ENCODE results near the gene FANCC. TPM values are rescaled to one million over a fixed set of nuclear protein-coding genes. Genes with fewer than 3 reads are reported as not detected.

Gene FANCC
- polyA plus RNA-seq (2012; rRNA removed), result 3.5 and 4.5 TPM in 2 replicates
- polyA plus RNA-seq (2012; cell fraction: cytosol; rRNA removed), result 3.2 and 3.7 TPM in 2 replicates
- polyA plus RNA-seq (2012; cell fraction: nucleus; rRNA removed), result 5.6 and 7.9 TPM in 2 replicates

GRCh38 chr9:95317119-95317892 lies at the start of gene FANCC:
FANCC (minus strand) TSS chr9:95317709; CDS start chr9:95249291, 68,418 bp downstream.
- H3K4me3 ChIP-seq (ENCODE audit: low read depth in 2 of 2, low read length in 1 of 2), result peak within 1 kb of the TSS; percentile 88 to 98
- ChIA-PET POLR2A (interaction anchor here (1.1 to 1.5 kb wide), 4 partner anchors 145 to 194 kb away, joined by 3 to 5 read pairs (median 4); no protein-coding TSS in a partner anchor), CTCF (interaction anchor here (0.8 to 1.1 kb wide), 3 partner anchors 22 to 48 kb away, joined by 3 read pairs; no protein-coding TSS in a partner anchor)
- no peaks in the 10 kb centered on the region for H4K20me1 ChIP-seq (ENCODE audit: insufficient read depth)
- peak within 1 kb of the TSS; percentile 98 to 99 for H3K27ac ChIP-seq (ENCODE audit: low read depth in 2 of 2, low read length in 1 of 2)
- no peaks in the 10 kb centered on the region for H3K27me3 ChIP-seq (ENCODE audit: insufficient read depth)
- H3K9ac ChIP-seq, result peak within 1 kb of the TSS; percentile 96
- no peaks in the 10 kb centered on the region for H3K9me2 ChIP-seq
- DNase-seq, result peak; percentile 98
- H3F3A ChIP-seq (replicated peaks; ENCODE audit: insufficient read depth), result peaks cover 4% of the 10 kb centered on the region
- H3K79me2 ChIP-seq (ENCODE audit: insufficient read depth), result peaks cover 11% of the 10 kb centered on the region; the same call in 1 of the 2 replicates
- 4% methylated on average over 14 of the region's 89 CpGs for WGBS (ENCODE audit: low lambda C conversion rate)
- H2AFZ ChIP-seq (ENCODE audit: low read depth), result peak within 1 kb of the TSS; percentile 97
- H3K4me1 ChIP-seq (ENCODE audit: control insufficient read depth in 1 of 2, insufficient read depth in 2 of 2, low read depth in 1 of 2, low read length in 1 of 2), result peaks cover 7 to 9% of the 10 kb centered on the region in 2 experiments; a peak in 3 of 4 replicates
- H3K36me3 ChIP-seq (replicated peaks in 1 of 2; ENCODE audit: control insufficient read depth in 1 of 2, insufficient read depth in 2 of 2, low read length in 1 of 2), result no peaks in the 10 kb centered on the region
- peak within 1 kb of the TSS; percentile 85 for H3K4me2 ChIP-seq
- no peaks in the 10 kb centered on the region for H3K9me3 ChIP-seq
- peak; percentile 78; the same call in 1 of the 2 replicates for TF ChIP-seq TAF1 (IDR thresholded peaks at IDR 0.05; ENCODE audit: borderline replicate concordance, low read depth, low read length)
- TF ChIP-seq RCOR1 (IDR thresholded peaks at IDR 0.05; ENCODE audit: low read length), result no peak
- TF ChIP-seq EP300 (IDR thresholded peaks at IDR 0.05; ENCODE audit: borderline replicate concordance in 1 of 2, low read depth in 1 of 2, low read length in 1 of 2), result peak in 1 of 2 experiments; percentile 32; a peak in 1 of 4 replicates
- TF ChIP-seq TCF12 (IDR thresholded peaks at IDR 0.05), result 0 out of 2 replicates have a peak, but pooled peaks have one; percentile 4
- no peak for TF ChIP-seq USF2 (IDR thresholded peaks at IDR 0.05; ENCODE audit: borderline replicate concordance, low read depth, low read length)
- peak; percentile 62 for TF ChIP-seq GABPA (IDR thresholded peaks at IDR 0.05; ENCODE audit: low read depth)
- TF ChIP-seq ZBTB33 (IDR thresholded peaks at IDR 0.05; ENCODE audit: borderline replicate concordance, low read depth), result peak; percentile 94
- peak; percentile 30; the same call in 1 of the 2 replicates for TF ChIP-seq NRF1 (IDR thresholded peaks at IDR 0.05; ENCODE audit: low read depth, low read length)
- TF ChIP-seq CTCF (IDR thresholded peaks at IDR 0.05), result no peak
- no peak for TF ChIP-seq USF1 (IDR thresholded peaks at IDR 0.05; ENCODE audit: borderline replicate concordance, low read depth)
- no peak for TF ChIP-seq RFX5 (IDR thresholded peaks at IDR 0.05; ENCODE audit: low read length)
- peak; percentile 77 for TF ChIP-seq ELF1 (IDR thresholded peaks at IDR 0.05)
- peak; percentile 87 for TF ChIP-seq MAX (IDR thresholded peaks at IDR 0.05; ENCODE audit: low read depth)
- TF ChIP-seq RAD21 (IDR thresholded peaks at IDR 0.05; ENCODE audit: low read length), result no peak
- peak; percentile 55; the same call in 1 of the 2 replicates for TF ChIP-seq SIN3A (IDR thresholded peaks at IDR 0.05; ENCODE audit: borderline replicate concordance, low read depth, low read length)
- TF ChIP-seq FOSL2 (IDR thresholded peaks at IDR 0.05; ENCODE audit: borderline replicate concordance, low read depth), result no peak
- no peak for TF ChIP-seq JUND (IDR thresholded peaks at IDR 0.05)
- TF ChIP-seq NFIC (IDR thresholded peaks at IDR 0.05; ENCODE audit: borderline replicate concordance), result peak; percentile 79
- no peak for TF ChIP-seq IRF3 (IDR thresholded peaks at IDR 0.05; ENCODE audit: low read depth, low read length)
- TF ChIP-seq GATA2 (CRISPR knock-in tag; IDR thresholded peaks at IDR 0.05), result no peak
- peak; percentile 29; the same call in 1 of the 2 replicates for TF ChIP-seq RXRA (IDR thresholded peaks at IDR 0.05; ENCODE audit: borderline replicate concordance, low read depth)
- no peak for TF ChIP-seq PBX3 (IDR thresholded peaks at IDR 0.05)
- TF ChIP-seq SMC3 (IDR thresholded peaks at IDR 0.05; ENCODE audit: low read depth, low read length), result 0 out of 2 replicates have a peak, but pooled peaks have one; percentile 7
- 0 out of 2 replicates have a peak, but pooled peaks have one; percentile 39 for TF ChIP-seq TEAD4 (IDR thresholded peaks at IDR 0.05; ENCODE audit: borderline replicate concordance, insufficient read depth)
